DOHH2 (cell line): ENCODE measurements around the gene TMOD2.

Source experiments
- CTCF ChIP-seq: fragments of 200-600 bp; sonication (generic); IDR thresholded peaks from one replicate; pipeline ENCODE4 v1.5.1; 2014; ENCODE audit warnings: antibody characterized with exemption, mild to moderate bottlenecking, low read depth, low read length; ENCODE audit not compliant: poor library complexity, severe bottlenecking
- EZH2phosphoT487 ChIP-seq: fragments of 200-600 bp; sonication (generic); IDR thresholded peaks from 2 replicates; pipeline ENCODE4 v1.6.1; 2017; ENCODE audit warnings: borderline replicate concordance, mild to moderate bottlenecking, antibody characterized with exemption, low read length, moderate library complexity, mixed read lengths

- TF ChIP-seq CTCF: no peak
- TF ChIP-seq EZH2phosphoT487: no peak
Observed at GRCh38 chr15:51738553-51738952, 12.8 kb upstream of the TMOD2 start.
